Measurements from ENCODE around the gene MAN2A1. TPM values are rescaled to one million over a fixed set of nuclear protein-coding genes. Genes with fewer than 3 reads are reported as not detected.

Gene MAN2A1
- total and polyA plus RNA-seq, 2 donors (not counting 1 experiment from before 2014, with no cell fraction given): 51.6 to 70.5 TPM

DNA sequence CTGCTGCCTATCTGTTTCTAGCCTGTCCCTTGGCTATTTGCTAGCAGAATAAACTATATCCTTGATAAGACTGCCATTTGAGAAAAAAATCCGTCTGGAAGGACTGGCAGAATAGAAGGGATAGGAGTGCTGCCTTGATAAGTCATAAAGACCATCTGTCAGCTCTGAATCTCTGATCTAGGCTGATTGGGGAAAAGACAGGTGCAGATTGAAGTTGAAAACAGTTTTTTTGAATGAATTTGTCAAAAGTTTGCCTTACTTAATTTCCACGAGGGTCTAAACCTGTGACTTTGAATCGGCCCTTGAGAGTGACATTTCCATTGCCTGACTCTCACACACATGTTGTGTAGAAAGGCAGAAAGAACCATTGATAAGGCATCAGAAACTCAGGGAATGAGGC is 218.6 kb downstream of the MAN2A1 start:
- Histone ChIP-seq H3K4me3 (replicated peaks in 1 of 4; ENCODE audit: control extremely low read depth in 1 of 4, insufficient read depth in 1 of 4, low read depth in 3 of 4, low read length in 4 of 4) (no peak overlapping the region), H3K27ac (ENCODE audit: insufficient read depth, low read length) (no peak overlapping the region), H3K79me2 (ENCODE audit: control insufficient read depth, insufficient read depth, low read length) (no peaks in the 10 kb centered on the region), H2AFZ (ENCODE audit: low read length) (no peak overlapping the region), H3K36me3 (ENCODE audit: control insufficient read depth, insufficient read depth, low read length) (no peaks in the 10 kb centered on the region), H3K4me2 (ENCODE audit: extremely low read depth, insufficient read depth, low read length) (no peak overlapping the region), H3K4me1 (ENCODE audit: control insufficient read depth, extremely low read depth, insufficient read depth, low read length) (no peaks in the 10 kb centered on the region), H3K9ac (ENCODE audit: insufficient read depth, low read length) (no peak overlapping the region), H3K9me3 (ENCODE audit: control insufficient read depth, insufficient read depth, low read depth, low read length) (no peaks in the 10 kb centered on the region), H3K27me3 (ENCODE audit: control insufficient read depth, insufficient read depth, low read length) (no peaks in the 10 kb centered on the region), H4K20me1 (ENCODE audit: control insufficient read depth, extremely low read depth, insufficient read depth, low read length) (no peaks in the 10 kb centered on the region)
- TF ChIP-seq, protein P1, sequence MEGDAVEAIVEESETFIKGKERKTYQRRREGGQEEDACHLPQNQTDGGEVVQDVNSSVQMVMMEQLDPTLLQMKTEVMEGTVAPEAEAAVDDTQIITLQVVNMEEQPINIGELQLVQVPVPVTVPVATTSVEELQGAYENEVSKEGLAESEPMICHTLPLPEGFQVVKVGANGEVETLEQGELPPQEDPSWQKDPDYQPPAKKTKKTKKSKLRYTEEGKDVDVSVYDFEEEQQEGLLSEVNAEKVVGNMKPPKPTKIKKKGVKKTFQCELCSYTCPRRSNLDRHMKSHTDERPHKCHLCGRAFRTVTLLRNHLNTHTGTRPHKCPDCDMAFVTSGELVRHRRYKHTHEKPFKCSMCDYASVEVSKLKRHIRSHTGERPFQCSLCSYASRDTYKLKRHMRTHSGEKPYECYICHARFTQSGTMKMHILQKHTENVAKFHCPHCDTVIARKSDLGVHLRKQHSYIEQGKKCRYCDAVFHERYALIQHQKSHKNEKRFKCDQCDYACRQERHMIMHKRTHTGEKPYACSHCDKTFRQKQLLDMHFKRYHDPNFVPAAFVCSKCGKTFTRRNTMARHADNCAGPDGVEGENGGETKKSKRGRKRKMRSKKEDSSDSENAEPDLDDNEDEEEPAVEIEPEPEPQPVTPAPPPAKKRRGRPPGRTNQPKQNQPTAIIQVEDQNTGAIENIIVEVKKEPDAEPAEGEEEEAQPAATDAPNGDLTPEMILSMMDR (conservative IDR thresholded peaks at IDR 0.05 in 1 of 2, IDR thresholded peaks at IDR 0.05 in 1 of 2; ENCODE audit: low read depth in 1 of 2, low read length in 2 of 2): no peak
- TF ChIP-seq EZH2 (IDR thresholded peaks at IDR 0.05; ENCODE audit: low read length, missing control alignments): no peak
- DNase-seq (ENCODE audit: low read depth in 2 of 2): no peak

GRCh38 chr5:109910874-109911273 is 221.1 kb downstream of the MAN2A1 start:
- Histone ChIP-seq H3K9ac (ENCODE audit: insufficient read depth, low read length) (no peak overlapping the region), H2AFZ (ENCODE audit: low read length) (no peak overlapping the region), H4K20me1 (ENCODE audit: control insufficient read depth, extremely low read depth, insufficient read depth, low read length) (no peaks in the 10 kb centered on the region), H3K4me1 (ENCODE audit: control insufficient read depth, extremely low read depth, insufficient read depth, low read length) (no peaks in the 10 kb centered on the region), H3K27me3 (ENCODE audit: control insufficient read depth, insufficient read depth, low read length) (no peaks in the 10 kb centered on the region), H3K36me3 (ENCODE audit: control insufficient read depth, insufficient read depth, low read length) (no peaks in the 10 kb centered on the region), H3K4me2 (ENCODE audit: extremely low read depth, insufficient read depth, low read length) (no peak overlapping the region), H3K9me3 (ENCODE audit: control insufficient read depth, insufficient read depth, low read depth, low read length) (no peaks in the 10 kb centered on the region), H3K4me3 (replicated peaks in 1 of 4; ENCODE audit: control extremely low read depth in 1 of 4, insufficient read depth in 1 of 4, low read depth in 3 of 4, low read length in 4 of 4) (no peak overlapping the region), H3K27ac (ENCODE audit: insufficient read depth, low read length) (no peak overlapping the region), H3K79me2 (ENCODE audit: control insufficient read depth, insufficient read depth, low read length) (no peaks in the 10 kb centered on the region)
- DNase-seq (ENCODE audit: low read depth in 2 of 2): no peak
- no peak for TF ChIP-seq EZH2 (IDR thresholded peaks at IDR 0.05; ENCODE audit: low read length, missing control alignments)
- TF ChIP-seq, protein P1 (conservative IDR thresholded peaks at IDR 0.05 in 1 of 2, IDR thresholded peaks at IDR 0.05 in 1 of 2; ENCODE audit: low read depth in 1 of 2, low read length in 2 of 2): no peak

DNA sequence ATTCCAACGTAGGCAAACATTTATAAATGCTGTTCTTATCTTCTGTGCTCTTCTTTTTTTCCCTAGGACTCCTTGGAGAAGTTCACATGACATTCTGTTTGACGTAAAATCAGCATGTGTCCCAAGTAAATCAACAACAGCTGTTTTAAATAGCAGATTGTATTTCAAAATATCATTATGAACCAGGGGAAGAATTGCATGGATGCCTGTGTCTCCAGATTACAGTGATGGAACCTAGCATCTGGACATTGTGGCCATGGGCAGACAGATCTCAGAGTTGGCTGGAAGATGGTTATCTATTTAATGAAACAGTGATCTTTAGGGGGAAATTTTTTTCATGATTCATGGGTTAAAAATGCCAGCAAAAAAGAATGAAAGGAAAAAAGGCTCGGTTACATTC is 222.0 kb downstream of the MAN2A1 start:
- Histone ChIP-seq H3K27ac (ENCODE audit: insufficient read depth, low read length) (no peak overlapping the region), H2AFZ (ENCODE audit: low read length) (no peak overlapping the region), H3K36me3 (ENCODE audit: control insufficient read depth, insufficient read depth, low read length) (no peaks in the 10 kb centered on the region), H3K4me3 (replicated peaks in 1 of 4; ENCODE audit: control extremely low read depth in 1 of 4, insufficient read depth in 1 of 4, low read depth in 3 of 4, low read length in 4 of 4) (no peak overlapping the region), H3K9me3 (ENCODE audit: control insufficient read depth, insufficient read depth, low read depth, low read length) (no peaks in the 10 kb centered on the region), H3K79me2 (ENCODE audit: control insufficient read depth, insufficient read depth, low read length) (no peaks in the 10 kb centered on the region), H4K20me1 (ENCODE audit: control insufficient read depth, extremely low read depth, insufficient read depth, low read length) (no peaks in the 10 kb centered on the region), H3K4me1 (ENCODE audit: control insufficient read depth, extremely low read depth, insufficient read depth, low read length) (no peaks in the 10 kb centered on the region), H3K9ac (ENCODE audit: insufficient read depth, low read length) (no peak overlapping the region), H3K27me3 (ENCODE audit: control insufficient read depth, insufficient read depth, low read length) (no peaks in the 10 kb centered on the region), H3K4me2 (ENCODE audit: extremely low read depth, insufficient read depth, low read length) (no peak overlapping the region)
- peak; percentile 51 to 54 for DNase-seq (ENCODE audit: low read depth in 2 of 2)
- TF ChIP-seq EZH2 (IDR thresholded peaks at IDR 0.05; ENCODE audit: low read length, missing control alignments): no peak

Data from fibroblast of lung (primary cell).